ENCODE data around the gene MAMDC2.

The MAMDC2 gene

GRCh38 chr9:70111641-70112236 lies 68.1 kb downstream of the MAMDC2 start:
- TF ChIP-seq TAF1 (IDR thresholded peaks at IDR 0.05; ENCODE audit: borderline replicate concordance, low read depth, low read length) (no peak), POLR2AphosphoS5 (IDR thresholded peaks at IDR 0.05; ENCODE audit: low read depth, low read length) (no peak), POLR2A (IDR thresholded peaks at IDR 0.05; ENCODE audit: low read depth, low read length) (no peak)
- DNase-seq (ENCODE audit: insufficient read length), result no peak
- FAIRE-seq, result no peak

GRCh38 chr9:70112981-70113380 lies 69.3 kb downstream of the MAMDC2 start:
- TF ChIP-seq POLR2A (IDR thresholded peaks at IDR 0.05; ENCODE audit: low read depth, low read length) (no peak), TAF1 (IDR thresholded peaks at IDR 0.05; ENCODE audit: borderline replicate concordance, low read depth, low read length) (no peak), POLR2AphosphoS5 (IDR thresholded peaks at IDR 0.05; ENCODE audit: low read depth, low read length) (no peak)
- no peak for FAIRE-seq

GRCh38 chr9:70113403-70114022 lies 69.9 kb downstream of the MAMDC2 start:
- TF ChIP-seq POLR2AphosphoS5 (IDR thresholded peaks at IDR 0.05; ENCODE audit: low read depth, low read length), result no peak
- no peak for TF ChIP-seq POLR2A (IDR thresholded peaks at IDR 0.05; ENCODE audit: low read depth, low read length)
- no peak for TF ChIP-seq TAF1 (IDR thresholded peaks at IDR 0.05; ENCODE audit: borderline replicate concordance, low read depth, low read length)
- FAIRE-seq (no peak), DNase-seq (ENCODE audit: insufficient read length) (peak; percentile 14)

More at GRCh38 chr9:70112981-70113380, 69.3 kb downstream of the MAMDC2 start:
- DNase-seq (ENCODE audit: insufficient read length), result no peak

- DNase-seq (ENCODE audit: insufficient read length) (no peak), FAIRE-seq (no peak)
- TF ChIP-seq POLR2A (IDR thresholded peaks at IDR 0.05; ENCODE audit: low read depth, low read length) (no peak), POLR2AphosphoS5 (IDR thresholded peaks at IDR 0.05; ENCODE audit: low read depth, low read length) (no peak), TAF1 (IDR thresholded peaks at IDR 0.05; ENCODE audit: borderline replicate concordance, low read depth, low read length) (no peak)
Observed at GRCh38 chr9:70114898-70115297, 71.2 kb downstream of the MAMDC2 start.

GRCh38 chr9:70117835-70118319 lies 74.2 kb downstream of the MAMDC2 start:
- TF ChIP-seq TAF1 (IDR thresholded peaks at IDR 0.05; ENCODE audit: borderline replicate concordance, low read depth, low read length) (no peak), POLR2AphosphoS5 (IDR thresholded peaks at IDR 0.05; ENCODE audit: low read depth, low read length) (no peak), POLR2A (IDR thresholded peaks at IDR 0.05; ENCODE audit: low read depth, low read length) (no peak)
- FAIRE-seq (no peak), DNase-seq (ENCODE audit: insufficient read length) (no peak)

- no peak for FAIRE-seq
- no peak for DNase-seq (ENCODE audit: insufficient read length)
- TF ChIP-seq TAF1 (IDR thresholded peaks at IDR 0.05; ENCODE audit: borderline replicate concordance, low read depth, low read length) (no peak), POLR2A (IDR thresholded peaks at IDR 0.05; ENCODE audit: low read depth, low read length) (no peak), POLR2AphosphoS5 (IDR thresholded peaks at IDR 0.05; ENCODE audit: low read depth, low read length) (no peak)
Observed at GRCh38 chr9:70119786-70120185, 76.1 kb downstream of the MAMDC2 start.

- FAIRE-seq (no peak), DNase-seq (ENCODE audit: insufficient read length) (no peak)
- TF ChIP-seq TAF1 (IDR thresholded peaks at IDR 0.05; ENCODE audit: borderline replicate concordance, low read depth, low read length) (no peak), POLR2A (IDR thresholded peaks at IDR 0.05; ENCODE audit: low read depth, low read length) (no peak), POLR2AphosphoS5 (IDR thresholded peaks at IDR 0.05; ENCODE audit: low read depth, low read length) (no peak)
Observed at GRCh38 chr9:70120834-70121510, 77.3 kb downstream of the MAMDC2 start.

- DNase-seq (ENCODE audit: insufficient read length), result no peak
- no peak for FAIRE-seq
- TF ChIP-seq TAF1 (IDR thresholded peaks at IDR 0.05; ENCODE audit: borderline replicate concordance, low read depth, low read length), result no peak
- TF ChIP-seq POLR2AphosphoS5 (IDR thresholded peaks at IDR 0.05; ENCODE audit: low read depth, low read length), result no peak
- TF ChIP-seq POLR2A (IDR thresholded peaks at IDR 0.05; ENCODE audit: low read depth, low read length), result no peak
Observed at GRCh38 chr9:70121818-70122436, 78.3 kb downstream of the MAMDC2 start.

GRCh38 chr9:70123695-70124094 lies 80.0 kb downstream of the MAMDC2 start:
- DNase-seq (ENCODE audit: insufficient read length) (no peak), FAIRE-seq (no peak)
- TF ChIP-seq TAF1 (IDR thresholded peaks at IDR 0.05; ENCODE audit: borderline replicate concordance, low read depth, low read length), result no peak
- no peak for TF ChIP-seq POLR2AphosphoS5 (IDR thresholded peaks at IDR 0.05; ENCODE audit: low read depth, low read length)
- no peak for TF ChIP-seq POLR2A (IDR thresholded peaks at IDR 0.05; ENCODE audit: low read depth, low read length)

GRCh38 chr9:70125621-70126263 lies 82.1 kb downstream of the MAMDC2 start:
- no peak for FAIRE-seq
- DNase-seq (ENCODE audit: insufficient read length), result no peak
- no peak for TF ChIP-seq TAF1 (IDR thresholded peaks at IDR 0.05; ENCODE audit: borderline replicate concordance, low read depth, low read length)
- TF ChIP-seq POLR2A (IDR thresholded peaks at IDR 0.05; ENCODE audit: low read depth, low read length), result no peak
- TF ChIP-seq POLR2AphosphoS5 (IDR thresholded peaks at IDR 0.05; ENCODE audit: low read depth, low read length), result no peak

- FAIRE-seq (no peak), DNase-seq (ENCODE audit: insufficient read length) (no peak)
- TF ChIP-seq POLR2AphosphoS5 (IDR thresholded peaks at IDR 0.05; ENCODE audit: low read depth, low read length), result no peak
- TF ChIP-seq POLR2A (IDR thresholded peaks at IDR 0.05; ENCODE audit: low read depth, low read length), result no peak
- no peak for TF ChIP-seq TAF1 (IDR thresholded peaks at IDR 0.05; ENCODE audit: borderline replicate concordance, low read depth, low read length)
Observed at GRCh38 chr9:70127036-70127435, 83.4 kb downstream of the MAMDC2 start.

All from GM12892 (cell line).